Ovary (tissue), 3 donors: Measurements from ENCODE around the gene GRAMD1B.

ENCODE experiments used
- EP300 ChIP-seq: sonication (generic); formaldehyde crosslinking; IDR thresholded peaks from one replicate; pipeline ENCODE4 v1.6.1; 2017; ENCODE audit warnings: antibody characterized with exemption
- POLR2A ChIP-seq: fragments of 450-650 bp; IDR thresholded peaks from one replicate; pipeline ENCODE4 v1.6.1; 2017; ENCODE audit warnings: antibody characterized with exemption, mild to moderate bottlenecking, moderate library complexity
- TF ChIP-seq, protein P1 (sequence below), 3 donors: fragments of 450-650 bp in 2 of 3; fragments of 200-600 bp in 1 of 3; IDR thresholded peaks; one replicate each; pipeline versions ENCODE4 v1.5.1 to v1.8.0; 2016 to 2022; ENCODE audit warnings: antibody characterized with exemption in 3 of 3, mild to moderate bottlenecking in 1 of 3
- donor health status: DM: no; HTN: no; CAD: no.

DNA sequence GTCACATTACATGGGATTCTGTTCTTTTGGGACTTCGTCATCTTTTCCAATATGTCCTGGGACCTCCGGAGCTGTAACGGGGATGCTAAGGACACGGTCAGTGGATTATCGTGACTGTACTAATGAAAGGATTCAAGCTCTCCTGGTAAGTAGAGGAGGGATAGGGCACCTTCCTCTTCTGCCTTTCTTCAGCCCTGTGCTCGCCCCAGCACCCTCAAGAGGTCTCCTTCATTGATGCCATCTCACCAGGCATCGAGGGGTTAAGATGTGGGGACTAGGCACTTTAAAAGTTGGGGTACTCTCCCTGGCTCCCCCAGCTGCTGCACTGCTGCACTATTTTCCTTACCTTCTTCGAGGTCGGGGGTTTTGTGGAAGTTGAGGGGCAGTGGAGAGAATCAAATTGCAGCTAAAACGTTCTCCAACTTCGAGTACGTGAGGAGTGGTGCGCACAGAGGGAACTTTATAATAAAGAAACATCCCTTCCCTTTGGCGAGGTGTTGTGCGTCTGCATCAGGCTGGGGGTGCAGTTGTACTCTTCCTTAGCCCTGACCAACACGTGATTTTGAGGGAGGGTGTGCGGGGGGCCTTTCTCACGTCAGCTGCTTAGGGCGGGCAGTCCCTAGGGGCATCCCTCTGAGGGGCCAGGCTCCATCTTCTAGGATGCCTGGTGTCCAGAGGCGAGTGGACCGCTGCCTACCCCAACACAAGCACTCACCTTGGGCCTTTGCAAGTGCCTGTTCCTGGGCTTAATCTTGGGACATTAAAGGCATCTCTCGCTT is 96.1 kb downstream of the GRAMD1B start:
- TF ChIP-seq, protein P1, sequence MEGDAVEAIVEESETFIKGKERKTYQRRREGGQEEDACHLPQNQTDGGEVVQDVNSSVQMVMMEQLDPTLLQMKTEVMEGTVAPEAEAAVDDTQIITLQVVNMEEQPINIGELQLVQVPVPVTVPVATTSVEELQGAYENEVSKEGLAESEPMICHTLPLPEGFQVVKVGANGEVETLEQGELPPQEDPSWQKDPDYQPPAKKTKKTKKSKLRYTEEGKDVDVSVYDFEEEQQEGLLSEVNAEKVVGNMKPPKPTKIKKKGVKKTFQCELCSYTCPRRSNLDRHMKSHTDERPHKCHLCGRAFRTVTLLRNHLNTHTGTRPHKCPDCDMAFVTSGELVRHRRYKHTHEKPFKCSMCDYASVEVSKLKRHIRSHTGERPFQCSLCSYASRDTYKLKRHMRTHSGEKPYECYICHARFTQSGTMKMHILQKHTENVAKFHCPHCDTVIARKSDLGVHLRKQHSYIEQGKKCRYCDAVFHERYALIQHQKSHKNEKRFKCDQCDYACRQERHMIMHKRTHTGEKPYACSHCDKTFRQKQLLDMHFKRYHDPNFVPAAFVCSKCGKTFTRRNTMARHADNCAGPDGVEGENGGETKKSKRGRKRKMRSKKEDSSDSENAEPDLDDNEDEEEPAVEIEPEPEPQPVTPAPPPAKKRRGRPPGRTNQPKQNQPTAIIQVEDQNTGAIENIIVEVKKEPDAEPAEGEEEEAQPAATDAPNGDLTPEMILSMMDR (IDR thresholded peaks at IDR 0.05), result no peak
- no peak for TF ChIP-seq POLR2A
- TF ChIP-seq EP300, result no peak
